Heart left ventricle (tissue), 13 donors: ENCODE measurements around the gene LOC101059915.

ENCODE experiments used
- POLR2A ChIP-seq, 2 donors: fragments of 450-650 bp; IDR thresholded peaks; one replicate each; pipeline ENCODE4 v1.6.1; 2017; ENCODE audit warnings: antibody characterized with exemption in 2 of 2, mild to moderate bottlenecking in 2 of 2, moderate library complexity in 2 of 2
- TF ChIP-seq, protein P1 (sequence below), 12 donors: fragments of 200-600 bp; sonication (generic) in 4 of 12; IDR thresholded peaks; one replicate each; pipeline versions ENCODE4 v1.5.0 to v1.8.0; 2018 to 2022; ENCODE audit warnings: antibody characterized with exemption in 12 of 12, mild to moderate bottlenecking in 5 of 12
- donor health status: ischemic (EF 13 %, LVEDD 7.1; RV severe dilation, severe dysfunction).
- donor health status: DM: no; HTN: yes; CAD: no.
- donor health status: DM: no; HTN: no; CAD: no.
- donor health status: ischemic (EF 25% LVEDD 6.9; RV normal size, moderate dysfunction).
- donor health status: ischemic (EF 25% LVEDD 5.7; RV mildly dilated, moderate dysfunction).
- donor health status: ischemic (EF 35%, LVEDD 5.7; RV mildly dilated, moderate dysfunction).
- donor health status: nonischemic (EF 11% LVEDD 7.7; RV severe dilation, severe dysfunction).
- donor health status: DM: yes; HTN: yes; CAD: no.
- donor health status: PGD.
- donor health status: ischemic (EF 29% LVEDD 5.4; RV normal size, mild dysfunction).
- donor health status: nonischemic (EF 23%, LVEDD 6.1; RV moderate dilation, normal function).

DNA sequence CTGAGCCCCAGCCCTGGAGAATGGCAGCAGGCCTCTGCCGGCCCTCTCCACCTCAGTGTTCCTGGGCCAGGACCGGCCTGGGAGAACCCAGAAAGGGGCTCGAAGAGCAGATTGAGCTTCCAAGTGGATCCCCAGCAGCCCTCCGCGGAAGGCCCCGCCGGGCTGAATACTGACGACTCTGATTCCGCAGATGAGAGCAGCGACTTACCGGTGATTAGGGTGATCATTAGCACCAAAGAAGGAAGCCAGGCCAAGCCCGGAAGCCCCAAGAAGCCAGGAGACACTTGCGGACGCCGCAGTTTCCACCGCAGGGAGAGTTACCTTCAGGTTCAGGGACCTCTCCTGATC, 876 bp downstream of the LOC101059915 start:
- TF ChIP-seq, protein P1, sequence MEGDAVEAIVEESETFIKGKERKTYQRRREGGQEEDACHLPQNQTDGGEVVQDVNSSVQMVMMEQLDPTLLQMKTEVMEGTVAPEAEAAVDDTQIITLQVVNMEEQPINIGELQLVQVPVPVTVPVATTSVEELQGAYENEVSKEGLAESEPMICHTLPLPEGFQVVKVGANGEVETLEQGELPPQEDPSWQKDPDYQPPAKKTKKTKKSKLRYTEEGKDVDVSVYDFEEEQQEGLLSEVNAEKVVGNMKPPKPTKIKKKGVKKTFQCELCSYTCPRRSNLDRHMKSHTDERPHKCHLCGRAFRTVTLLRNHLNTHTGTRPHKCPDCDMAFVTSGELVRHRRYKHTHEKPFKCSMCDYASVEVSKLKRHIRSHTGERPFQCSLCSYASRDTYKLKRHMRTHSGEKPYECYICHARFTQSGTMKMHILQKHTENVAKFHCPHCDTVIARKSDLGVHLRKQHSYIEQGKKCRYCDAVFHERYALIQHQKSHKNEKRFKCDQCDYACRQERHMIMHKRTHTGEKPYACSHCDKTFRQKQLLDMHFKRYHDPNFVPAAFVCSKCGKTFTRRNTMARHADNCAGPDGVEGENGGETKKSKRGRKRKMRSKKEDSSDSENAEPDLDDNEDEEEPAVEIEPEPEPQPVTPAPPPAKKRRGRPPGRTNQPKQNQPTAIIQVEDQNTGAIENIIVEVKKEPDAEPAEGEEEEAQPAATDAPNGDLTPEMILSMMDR (IDR thresholded peaks at IDR 0.05): no peak
- TF ChIP-seq POLR2A (IDR thresholded peaks at IDR 0.05): no peak
